Stomach (tissue), 4 donors: ENCODE measurements around the gene SPCS2.

Experiments used
- EP300 ChIP-seq: sonication (generic); formaldehyde crosslinking; IDR thresholded peaks from one replicate; pipeline ENCODE4 v1.6.1; 2017; ENCODE audit warnings: antibody characterized with exemption
- TF ChIP-seq, protein P1 (sequence below), 7 experiments: fragments of 450-650 bp in 4 of 7; fragments of 200-600 bp in 3 of 7; sonication (generic) in 3 of 7; IDR thresholded peaks; one replicate each; pipeline ENCODE4 v1.5.1; 2016 to 2019; ENCODE audit warnings: antibody characterized with exemption in 7 of 7, control low read depth in 2 of 7, mild to moderate bottlenecking in 1 of 7

DNA sequence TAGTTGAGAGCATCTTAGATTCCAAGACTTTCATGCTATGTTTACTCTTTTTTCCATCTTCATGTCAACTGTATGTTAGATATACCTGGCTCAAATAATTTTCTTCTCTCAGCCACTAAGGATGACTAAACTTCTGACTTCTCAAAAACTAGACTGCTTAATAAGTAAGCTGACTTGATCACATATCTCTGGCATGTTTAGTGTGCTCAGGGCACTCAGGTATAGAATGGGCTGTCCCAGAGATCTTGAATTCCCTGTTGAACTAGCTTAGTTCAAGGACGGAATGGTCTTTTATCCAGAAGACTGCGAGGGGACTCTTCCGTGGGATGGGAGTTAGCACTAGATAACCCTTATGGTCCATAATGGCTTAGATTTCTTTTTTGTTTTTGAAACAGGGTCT is 52.6 kb downstream of the SPCS2 start:
- no peak for TF ChIP-seq EP300
- TF ChIP-seq, protein P1, sequence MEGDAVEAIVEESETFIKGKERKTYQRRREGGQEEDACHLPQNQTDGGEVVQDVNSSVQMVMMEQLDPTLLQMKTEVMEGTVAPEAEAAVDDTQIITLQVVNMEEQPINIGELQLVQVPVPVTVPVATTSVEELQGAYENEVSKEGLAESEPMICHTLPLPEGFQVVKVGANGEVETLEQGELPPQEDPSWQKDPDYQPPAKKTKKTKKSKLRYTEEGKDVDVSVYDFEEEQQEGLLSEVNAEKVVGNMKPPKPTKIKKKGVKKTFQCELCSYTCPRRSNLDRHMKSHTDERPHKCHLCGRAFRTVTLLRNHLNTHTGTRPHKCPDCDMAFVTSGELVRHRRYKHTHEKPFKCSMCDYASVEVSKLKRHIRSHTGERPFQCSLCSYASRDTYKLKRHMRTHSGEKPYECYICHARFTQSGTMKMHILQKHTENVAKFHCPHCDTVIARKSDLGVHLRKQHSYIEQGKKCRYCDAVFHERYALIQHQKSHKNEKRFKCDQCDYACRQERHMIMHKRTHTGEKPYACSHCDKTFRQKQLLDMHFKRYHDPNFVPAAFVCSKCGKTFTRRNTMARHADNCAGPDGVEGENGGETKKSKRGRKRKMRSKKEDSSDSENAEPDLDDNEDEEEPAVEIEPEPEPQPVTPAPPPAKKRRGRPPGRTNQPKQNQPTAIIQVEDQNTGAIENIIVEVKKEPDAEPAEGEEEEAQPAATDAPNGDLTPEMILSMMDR (IDR thresholded peaks at IDR 0.05): no peak
